Endodermal cell (in vitro differentiated cells): ENCODE data around the gene NRXN3. TPM values are rescaled to one million over a fixed set of nuclear protein-coding genes. Genes with fewer than 3 reads are reported as not detected.

Experiments used
- DNase-seq: peaks from one replicate; pipeline ENCODE4 v3.0.0-alpha.2; 2017
- H3K27ac ChIP-seq: 2 replicates; pipeline ENCODE4 v1.5.1; 2013; ENCODE audit warnings: mild to moderate bottlenecking, low read depth, low read length, moderate library complexity
- H3K27me3 ChIP-seq: 2 replicates; pipeline ENCODE4 v1.6.1; 2013; ENCODE audit warnings: mild to moderate bottlenecking, low read length, moderate library complexity; ENCODE audit not compliant: insufficient read depth, control insufficient read depth, poor library complexity, severe bottlenecking
- H3K36me3 ChIP-seq: 2 replicates; pipeline ENCODE4 v1.7.0; 2013; ENCODE audit warnings: mild to moderate bottlenecking, low read length, moderate library complexity; ENCODE audit not compliant: control insufficient read depth, insufficient read depth
- H3K4me1 ChIP-seq: one replicate; pipeline ENCODE4 v1.7.0; 2013; ENCODE audit warnings: low read length; ENCODE audit not compliant: control insufficient read depth, insufficient read depth
- H3K4me3 ChIP-seq: 2 replicates; pipeline ENCODE4 v1.5.1; 2013; ENCODE audit warnings: mild to moderate bottlenecking, low read length, moderate library complexity
- H3K9ac ChIP-seq: 2 replicates; pipeline ENCODE4 v1.6.1; 2013; ENCODE audit warnings: mild to moderate bottlenecking, low read length, moderate library complexity; ENCODE audit not compliant: poor library complexity, severe bottlenecking; ENCODE audit errors: extremely low read depth
- H3K9me3 ChIP-seq: 2 replicates; pipeline ENCODE4 v1.6.1; 2013; ENCODE audit warnings: mild to moderate bottlenecking, low read length, moderate library complexity; ENCODE audit not compliant: control insufficient read depth
- H3K27ac Mint-ChIP-seq: 2 replicates; pipeline ENCODE4 v1.8.0; 2020; ENCODE audit warnings: mixed read lengths
- H3K27me3 Mint-ChIP-seq: 2 replicates; pipeline ENCODE4 v1.8.0; 2021; ENCODE audit warnings: mild to moderate bottlenecking, mixed read lengths; ENCODE audit not compliant: insufficient read depth
- H3K36me3 Mint-ChIP-seq: 2 replicates; pipeline ENCODE4 v1.8.0; 2020; ENCODE audit warnings: low read depth, mixed read lengths
- H3K4me1 Mint-ChIP-seq: 2 replicates; pipeline ENCODE4 v1.8.0; 2020; ENCODE audit warnings: mixed read lengths
- H3K4me3 Mint-ChIP-seq: 2 replicates; pipeline ENCODE4 v1.8.0; 2020; ENCODE audit warnings: mild to moderate bottlenecking, moderate library complexity, mixed read lengths
- H3K9me3 Mint-ChIP-seq: 2 replicates; pipeline ENCODE4 v1.8.0; 2020; ENCODE audit warnings: mild to moderate bottlenecking, mixed read lengths
- WGBS, 2 experiments: methylation state at CpG; one replicate each; pipeline versions ENCODE4 v1.1.5 to v1.1.7; 2013; ENCODE audit warnings: missing lambda C conversion rate in 2 of 2, mixed read lengths in 1 of 2; ENCODE audit not compliant: insufficient coverage in 1 of 2, insufficient read length in 1 of 2; 5-methylcytosine and 5-hydroxymethylcytosine counted together
- total RNA-seq, 2 donors: library from RNA; stranded (reverse); fragmentation: NEBNext Ultra II Directional in 1 of 2; extraction: Animal tissue kit (Norgen Biotek cat#: 25700) in 1 of 2; gene quantifications; 2 replicates in 1 of 2; 3 replicates in 1 of 2; pipeline ENCODE4 v1.2.1, GENCODE V29; 2021
- TF ChIP-seq, protein P1 (sequence below): fragments of 200-600 bp; sonication (generic); conservative IDR thresholded peaks from 2 replicates; pipeline ENCODE4 v1.5.0; 2021; ENCODE audit warnings: antibody characterized with exemption, mild to moderate bottlenecking

NRXN3 gene
- total RNA-seq, 2 donors from 2014 or later: 20.9 to 21.4 TPM

DNA sequence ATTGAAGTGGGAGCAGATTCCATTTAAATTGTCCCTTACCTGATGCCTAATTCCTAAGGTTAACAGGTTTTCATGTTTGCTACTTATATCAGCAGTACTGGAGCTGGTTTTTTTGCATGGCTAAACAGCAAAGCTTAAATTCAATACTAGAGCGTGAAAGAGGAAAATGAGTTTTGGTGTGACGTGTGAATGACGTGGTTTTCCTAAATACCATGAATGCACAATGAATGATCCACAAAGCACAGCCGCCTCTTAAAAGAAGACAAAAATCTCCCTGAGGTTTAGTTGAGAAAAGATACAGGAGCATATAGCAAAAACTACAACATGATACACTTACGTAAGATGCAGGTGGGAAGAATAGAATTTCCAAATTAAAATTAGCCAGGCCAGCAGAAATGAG is 1310.0 kb downstream of the NRXN3 start:
- Mint-ChIP-seq H3K36me3 (no peaks in the 10 kb centered on the region), H3K4me3 (no peak overlapping the region), H3K27me3 (no peaks in the 10 kb centered on the region), H3K4me1 (peaks cover 21% of the 10 kb centered on the region), H3K27ac (no peak overlapping the region), H3K9me3 (peaks cover 2% of the 10 kb centered on the region)
- peaks cover 5% of the 10 kb centered on the region for H3K4me1 ChIP-seq
- no peaks in the 10 kb centered on the region for H3K36me3 ChIP-seq
- TF ChIP-seq, protein P1, sequence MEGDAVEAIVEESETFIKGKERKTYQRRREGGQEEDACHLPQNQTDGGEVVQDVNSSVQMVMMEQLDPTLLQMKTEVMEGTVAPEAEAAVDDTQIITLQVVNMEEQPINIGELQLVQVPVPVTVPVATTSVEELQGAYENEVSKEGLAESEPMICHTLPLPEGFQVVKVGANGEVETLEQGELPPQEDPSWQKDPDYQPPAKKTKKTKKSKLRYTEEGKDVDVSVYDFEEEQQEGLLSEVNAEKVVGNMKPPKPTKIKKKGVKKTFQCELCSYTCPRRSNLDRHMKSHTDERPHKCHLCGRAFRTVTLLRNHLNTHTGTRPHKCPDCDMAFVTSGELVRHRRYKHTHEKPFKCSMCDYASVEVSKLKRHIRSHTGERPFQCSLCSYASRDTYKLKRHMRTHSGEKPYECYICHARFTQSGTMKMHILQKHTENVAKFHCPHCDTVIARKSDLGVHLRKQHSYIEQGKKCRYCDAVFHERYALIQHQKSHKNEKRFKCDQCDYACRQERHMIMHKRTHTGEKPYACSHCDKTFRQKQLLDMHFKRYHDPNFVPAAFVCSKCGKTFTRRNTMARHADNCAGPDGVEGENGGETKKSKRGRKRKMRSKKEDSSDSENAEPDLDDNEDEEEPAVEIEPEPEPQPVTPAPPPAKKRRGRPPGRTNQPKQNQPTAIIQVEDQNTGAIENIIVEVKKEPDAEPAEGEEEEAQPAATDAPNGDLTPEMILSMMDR: no peak
- H3K9ac ChIP-seq: no peak overlapping the region
- no peak overlapping the region for H3K27ac ChIP-seq
- DNase-seq: no peak
- 87 to 100% methylated on average over 1 to 5 of the region's 5 CpGs for WGBS, 2 experiments
- peaks cover 10% of the 10 kb centered on the region for H3K27me3 ChIP-seq
- H3K4me3 ChIP-seq: no peak overlapping the region
- H3K9me3 ChIP-seq: peaks cover 7% of the 10 kb centered on the region

DNA sequence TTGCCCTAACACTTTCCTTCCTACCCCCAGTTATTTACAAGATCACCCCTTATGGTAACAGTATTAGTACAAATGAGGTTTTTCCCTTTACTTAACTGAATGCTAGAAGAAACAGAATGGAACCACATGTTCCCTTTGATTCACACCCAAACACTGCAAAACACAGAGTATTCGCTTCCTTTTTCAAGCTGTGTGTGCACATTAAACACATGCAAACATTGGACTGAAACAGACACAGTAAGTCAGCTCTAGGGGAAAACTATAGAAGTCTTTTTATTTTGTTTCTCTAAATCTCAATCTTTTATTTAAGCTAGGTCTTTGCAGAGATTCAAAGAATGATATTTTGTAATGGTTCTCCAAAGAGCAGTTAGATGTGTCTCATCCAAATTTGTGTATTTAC is 1312.7 kb downstream of the NRXN3 start:
- no peaks in the 10 kb centered on the region for H3K27me3 Mint-ChIP-seq
- TF ChIP-seq, protein P1: no peak
- Histone ChIP-seq H3K9ac (no peak overlapping the region), H3K4me1 (peaks cover 9% of the 10 kb centered on the region), H3K27ac (no peak overlapping the region), H3K36me3 (no peaks in the 10 kb centered on the region), H3K4me3 (no peak overlapping the region), H3K9me3 (peaks cover 7% of the 10 kb centered on the region), H3K27me3 (peaks cover 5% of the 10 kb centered on the region)
- H3K9me3 Mint-ChIP-seq: peaks cover 2% of the 10 kb centered on the region
- no peak overlapping the region for H3K4me3 Mint-ChIP-seq
- peaks cover 34% of the 10 kb centered on the region for H3K4me1 Mint-ChIP-seq
- H3K27ac Mint-ChIP-seq: no peak overlapping the region
- WGBS, 2 experiments: 80 to 89% methylated on average over 1 of the region's 1 CpG
- DNase-seq: no peak
- no peaks in the 10 kb centered on the region for H3K36me3 Mint-ChIP-seq

DNA sequence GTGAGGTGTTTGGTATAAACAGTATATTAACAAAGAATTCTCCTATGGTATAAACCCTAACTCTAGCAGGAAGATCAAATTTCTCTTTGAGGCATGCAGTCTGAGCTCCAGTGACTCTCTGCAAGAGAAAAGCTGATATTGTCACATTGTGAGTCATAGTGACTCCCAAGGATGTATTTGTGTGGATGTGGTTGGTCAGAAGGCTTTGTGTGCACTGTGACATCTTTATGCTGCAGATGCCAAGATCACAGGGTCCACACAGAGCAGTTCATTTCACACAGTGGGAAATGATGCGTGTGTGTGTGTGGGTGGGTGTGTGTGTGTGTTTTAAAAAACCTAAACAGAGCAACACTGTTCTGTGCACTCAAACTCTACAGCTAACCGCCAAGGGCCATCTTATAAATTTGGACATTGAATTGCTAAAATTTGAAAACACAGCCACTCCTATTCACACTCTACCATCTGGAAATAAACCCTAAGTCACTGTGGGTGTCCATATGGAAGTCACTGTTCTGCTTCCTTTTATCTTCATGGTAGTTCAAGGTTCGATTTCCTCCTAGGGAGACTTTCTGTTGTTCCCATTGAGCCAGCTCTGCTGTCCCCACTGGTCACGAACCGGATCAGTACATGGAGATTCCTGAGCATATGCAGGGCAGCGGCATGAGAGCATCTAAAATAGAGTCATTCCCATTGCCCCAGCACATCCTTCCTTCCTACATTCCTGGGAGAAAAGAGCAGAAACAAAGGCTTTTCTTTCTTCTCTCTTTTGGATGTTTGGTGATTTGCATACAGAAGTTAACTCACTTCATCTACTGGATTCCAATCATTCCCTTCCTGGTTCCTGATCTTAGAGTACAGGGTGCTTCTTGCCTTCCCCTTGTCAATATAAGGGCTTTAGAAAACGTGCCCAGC is 1313.6 kb downstream of the NRXN3 start:
- Mint-ChIP-seq H3K4me3 (no peak overlapping the region), H3K27ac (no peak overlapping the region), H3K36me3 (no peaks in the 10 kb centered on the region), H3K27me3 (no peaks in the 10 kb centered on the region), H3K9me3 (peaks cover 2% of the 10 kb centered on the region), H3K4me1 (peaks cover 42% of the 10 kb centered on the region)
- Histone ChIP-seq H3K4me3 (no peak overlapping the region), H3K9ac (no peak overlapping the region), H3K27me3 (peaks cover 5% of the 10 kb centered on the region), H3K9me3 (peaks cover 7% of the 10 kb centered on the region), H3K36me3 (no peaks in the 10 kb centered on the region), H3K4me1 (peaks cover 9% of the 10 kb centered on the region), H3K27ac (no peak overlapping the region)
- TF ChIP-seq, protein P1: no peak
- 84 to 88% methylated on average over 4 to 7 of the region's 7 CpGs for WGBS, 2 experiments
- DNase-seq: peak; percentile 60
